ENCODE measurements around the gene RAC3. TPM values are rescaled to one million over a fixed set of nuclear protein-coding genes. Genes with fewer than 3 reads are reported as not detected.

RAC3 gene
- total RNA-seq, 1 experiment from 2014 or later, result 84.8 TPM

GRCh38 chr17:82017612-82018151, 13.8 kb upstream of the RAC3 start:
- Mint-ChIP-seq H3K36me3 (ENCODE audit: insufficient read depth in 1 of 3, low read depth in 3 of 3) (peaks cover 2 to 8% (median 3%) of the 10 kb centered on the region in 3 experiments; a peak in 4 of 7 replicates), H3K4me1 (peaks cover 7 to 12% of the 10 kb centered on the region in 2 experiments), H3K9me3 (no peaks in the 10 kb centered on the region), H3K4me3 (no peak overlapping the region), H3K27me3 (ENCODE audit: low read depth) (no peaks in the 10 kb centered on the region), H3K27ac (no peak overlapping the region)
- Histone ChIP-seq H3K9ac (ENCODE audit: extremely low read depth, insufficient read length, low read length) (no peak overlapping the region), H2AK5ac (ENCODE audit: insufficient read length, low read length) (no peak overlapping the region), H2BK120ac (ENCODE audit: low read depth, low read length, poor library complexity, severe bottlenecking) (no peak overlapping the region), H3K27me3 (ENCODE audit: insufficient read depth, low read length) (no peaks in the 10 kb centered on the region), H3K4ac (ENCODE audit: low read depth, low read length) (no peak overlapping the region), H3K27ac (ENCODE audit: insufficient read length, low read depth, low read length) (no peak overlapping the region), H2BK20ac (ENCODE audit: low read depth, low read length, poor library complexity, severe bottlenecking) (no peak overlapping the region), H4K5ac (ENCODE audit: insufficient read length, low read depth, low read length) (no peak overlapping the region), H3K4me1 (ENCODE audit: insufficient read depth, low read length) (no peaks in the 10 kb centered on the region), H3K23me2 (ENCODE audit: insufficient read length, low read depth, low read length, poor library complexity, severe bottlenecking) (peaks cover 5% of the 10 kb centered on the region), H4K91ac (ENCODE audit: insufficient read length, low read depth, low read length) (no peak overlapping the region), H3K14ac (ENCODE audit: insufficient read depth, low read length) (no peak overlapping the region), H3K9me3 (ENCODE audit: control insufficient read depth, low read depth, low read length) (no peaks in the 10 kb centered on the region), H3K56ac (ENCODE audit: insufficient read length, low read depth, low read length) (no peak overlapping the region), H2AFZ (ENCODE audit: low read length) (no peak overlapping the region), H3K18ac (ENCODE audit: insufficient read length, low read depth, low read length) (no peak overlapping the region), H4K8ac (replicated peaks; ENCODE audit: insufficient read length, low read depth, low read length) (no peak overlapping the region), H3K23ac (ENCODE audit: insufficient read length, low read depth, low read length) (no peak overlapping the region), H2BK15ac (ENCODE audit: low read depth, low read length) (no peak overlapping the region), H3K79me2 (ENCODE audit: insufficient read depth, low read length) (no peaks in the 10 kb centered on the region), H3K79me1 (ENCODE audit: insufficient read depth, low read depth, low read length, poor library complexity, severe bottlenecking) (peaks cover 5% of the 10 kb centered on the region), H4K20me1 (ENCODE audit: control insufficient read depth, insufficient read depth, insufficient read length) (no peaks in the 10 kb centered on the region), H2BK5ac (ENCODE audit: insufficient read length, low read length) (no peak overlapping the region), H3K4me2 (ENCODE audit: insufficient read depth, insufficient read length, low read length) (no peak overlapping the region), H2BK12ac (ENCODE audit: insufficient read length, low read depth, low read length) (no peak overlapping the region), H3T11ph (ENCODE audit: low read length) (no peak overlapping the region)
- TF ChIP-seq CTCF (conservative IDR thresholded peaks at IDR 0.05), result no peak
- WGBS (ENCODE audit: extremely low coverage, insufficient read length, low lambda C conversion rate), result no CpG with 5 or more reads among the region's 13 CpGs
- no peak for DNase-seq

All from H9 (cell line).